Esophagus squamous epithelium (tissue), 5 donors: ENCODE data around the gene MSL3B.

Experiments
- DNase-seq: peaks from one replicate; lab custom pipeline; 2025; lab: John Stamatoyannopoulos, UW
- H3K27ac ChIP-seq, 4 donors: fragments of 200-600 bp; sonication (generic); one replicate each; pipeline ENCODE4 v1.5.1; 2016 to 2019; ENCODE audit warnings: mild to moderate bottlenecking in 1 of 4
- H3K27me3 ChIP-seq, 4 donors: fragments of 200-600 bp; sonication (generic); 1 replicate in 3 of 4; 2 replicates in 1 of 4; pipeline versions ENCODE4 v1.5.1 to v1.6.0; 2017 to 2021; ENCODE audit warnings: antibody characterized with exemption in 1 of 4
- H3K36me3 ChIP-seq, 3 donors: fragments of 200-600 bp; sonication (generic); one replicate each; pipeline ENCODE4 v1.5.1; 2016 to 2019
- H3K4me1 ChIP-seq, 3 donors: fragments of 200-600 bp; sonication (generic); one replicate each; pipeline ENCODE4 v1.5.1; 2017 to 2019
- H3K4me3 ChIP-seq, 4 donors: fragments of 200-600 bp; sonication (generic); 1 replicate in 3 of 4; 2 replicates in 1 of 4; pipeline ENCODE4 v1.5.1; 2016 to 2019; ENCODE audit warnings: mild to moderate bottlenecking in 2 of 4, moderate library complexity in 1 of 4
- H3K9me3 ChIP-seq, 3 donors: fragments of 200-600 bp; sonication (generic); one replicate each; pipeline ENCODE4 v1.5.1; 2016 to 2019
- POLR2A ChIP-seq, 4 donors: fragments of 450-650 bp; IDR thresholded peaks; one replicate each; pipeline ENCODE4 v1.6.1; 2017; ENCODE audit warnings: antibody characterized with exemption in 4 of 4, mild to moderate bottlenecking in 4 of 4, moderate library complexity in 3 of 4
- WGBS, 2 donors: methylation state at CpG; one replicate each; pipeline ENCODE4 v1.1.5; 2018; 5-methylcytosine and 5-hydroxymethylcytosine counted together
- intact Hi-C: fragments of 100-400 bp; cut with DNase I; formaldehyde crosslinking; loops from one replicate; pipeline ENCODE4 v1.15.0; 2022
- TF ChIP-seq, protein P1 (sequence below), 6 experiments: fragments of 450-650 bp in 4 of 6; fragments of 200-600 bp in 2 of 6; sonication (generic) in 2 of 6; IDR thresholded peaks; one replicate each; pipeline ENCODE4 v1.5.1; 2016 to 2019; ENCODE audit warnings: antibody characterized with exemption in 6 of 6, mild to moderate bottlenecking in 4 of 6, moderate library complexity in 4 of 6
- donor health status: DM: yes; HTN: yes; CAD: no.

The MSL3B gene

DNA sequence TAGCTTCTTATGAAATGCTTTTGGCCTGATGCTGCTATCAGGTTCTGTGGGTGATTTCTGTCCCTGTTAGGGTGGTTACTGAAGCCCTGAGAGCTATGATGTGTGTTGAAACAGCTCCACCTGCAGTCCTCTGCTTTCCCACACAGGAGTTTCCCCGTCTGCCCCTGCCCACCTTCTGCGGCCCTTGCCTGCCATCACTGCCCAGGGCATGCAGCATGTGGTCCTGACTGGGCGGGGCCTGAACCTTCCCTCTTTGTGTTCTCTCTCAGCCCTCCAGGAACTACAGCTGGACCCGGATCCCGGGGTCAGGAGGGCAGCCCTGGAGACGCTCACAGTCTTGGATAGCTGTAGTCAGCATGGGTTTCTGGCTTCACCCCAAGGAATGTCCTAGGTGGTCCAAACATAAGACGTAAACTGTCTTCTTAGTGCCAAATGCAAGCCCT, 35.3 kb downstream of the MSL3B start:
- WGBS, 2 donors: 40 to 91% methylated on average over 2 to 7 of the region's 7 CpGs
- TF ChIP-seq, protein P1, sequence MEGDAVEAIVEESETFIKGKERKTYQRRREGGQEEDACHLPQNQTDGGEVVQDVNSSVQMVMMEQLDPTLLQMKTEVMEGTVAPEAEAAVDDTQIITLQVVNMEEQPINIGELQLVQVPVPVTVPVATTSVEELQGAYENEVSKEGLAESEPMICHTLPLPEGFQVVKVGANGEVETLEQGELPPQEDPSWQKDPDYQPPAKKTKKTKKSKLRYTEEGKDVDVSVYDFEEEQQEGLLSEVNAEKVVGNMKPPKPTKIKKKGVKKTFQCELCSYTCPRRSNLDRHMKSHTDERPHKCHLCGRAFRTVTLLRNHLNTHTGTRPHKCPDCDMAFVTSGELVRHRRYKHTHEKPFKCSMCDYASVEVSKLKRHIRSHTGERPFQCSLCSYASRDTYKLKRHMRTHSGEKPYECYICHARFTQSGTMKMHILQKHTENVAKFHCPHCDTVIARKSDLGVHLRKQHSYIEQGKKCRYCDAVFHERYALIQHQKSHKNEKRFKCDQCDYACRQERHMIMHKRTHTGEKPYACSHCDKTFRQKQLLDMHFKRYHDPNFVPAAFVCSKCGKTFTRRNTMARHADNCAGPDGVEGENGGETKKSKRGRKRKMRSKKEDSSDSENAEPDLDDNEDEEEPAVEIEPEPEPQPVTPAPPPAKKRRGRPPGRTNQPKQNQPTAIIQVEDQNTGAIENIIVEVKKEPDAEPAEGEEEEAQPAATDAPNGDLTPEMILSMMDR (IDR thresholded peaks at IDR 0.05): peak in 5 of 6 experiments; percentile 29 to 50 (median 38)
- no peak for TF ChIP-seq POLR2A (IDR thresholded peaks at IDR 0.05)
- H3K9me3 ChIP-seq: no peaks in the 10 kb centered on the region
- H3K4me1 ChIP-seq: peaks cover 0 to 24% (median 5%) of the 10 kb centered on the region in 3 donors
- no peak overlapping the region for H3K27ac ChIP-seq
- H3K27me3 ChIP-seq: no peaks in the 10 kb centered on the region
- no peak for DNase-seq
- no peak overlapping the region for H3K4me3 ChIP-seq
- H3K36me3 ChIP-seq: no peaks in the 10 kb centered on the region
- intact Hi-C loops: loop anchor here (5.0 kb wide), 1 partner anchor 381 kb away; no protein-coding TSS in a partner anchor

DNA sequence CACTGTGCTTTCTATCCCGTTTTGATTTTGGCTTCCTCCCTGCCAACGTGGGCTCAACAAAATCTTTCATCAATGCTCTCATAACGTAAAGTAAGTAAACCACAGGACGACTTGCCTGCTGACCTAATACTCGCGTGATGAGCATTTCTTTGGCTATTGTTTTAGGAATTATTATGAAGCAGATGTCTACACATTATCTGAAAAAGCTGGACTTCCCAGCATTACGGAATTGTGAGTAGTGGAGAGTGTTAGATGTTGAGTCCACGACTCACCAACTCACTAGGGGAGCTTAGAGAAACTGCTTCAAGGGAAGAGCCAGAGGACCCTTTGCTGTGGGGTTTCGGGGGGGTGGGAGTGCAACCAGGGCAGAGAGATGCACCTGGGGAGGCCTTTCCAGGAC, 35.8 kb downstream of the MSL3B start:
- no peak for TF ChIP-seq POLR2A (IDR thresholded peaks at IDR 0.05)
- TF ChIP-seq, protein P1 (IDR thresholded peaks at IDR 0.05): no peak
- no peak for DNase-seq
- H3K4me1 ChIP-seq: peaks cover 0 to 24% (median 5%) of the 10 kb centered on the region in 3 donors
- no peak overlapping the region for H3K27ac ChIP-seq
- intact Hi-C loops: loop anchor here (5.0 kb wide), 1 partner anchor 380 kb away; no protein-coding TSS in a partner anchor
- no peaks in the 10 kb centered on the region for H3K27me3 ChIP-seq
- no peak overlapping the region for H3K4me3 ChIP-seq
- no peaks in the 10 kb centered on the region for H3K36me3 ChIP-seq
- H3K9me3 ChIP-seq: no peaks in the 10 kb centered on the region
- 45 to 56% methylated on average over 8 of the region's 9 CpGs for WGBS, 2 donors

DNA sequence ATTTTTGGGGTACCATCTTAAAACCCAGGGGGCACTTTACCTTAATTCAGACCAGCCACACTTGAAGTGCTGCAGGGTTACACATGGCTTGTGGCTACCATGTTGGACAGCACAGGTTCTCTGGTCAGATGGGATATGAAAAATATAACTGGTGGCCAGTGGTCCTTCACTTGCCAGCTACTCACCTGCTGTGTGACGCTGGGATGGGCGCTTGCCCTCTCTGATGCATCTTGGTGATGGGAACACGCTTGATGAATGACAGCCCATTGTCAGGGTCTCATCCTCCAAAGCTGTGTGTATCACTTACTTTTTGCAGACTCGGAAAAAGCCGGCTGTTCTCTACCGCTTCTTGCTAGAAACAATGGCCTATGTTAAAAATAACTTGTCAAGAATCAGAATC, 36.3 kb downstream of the MSL3B start:
- H3K36me3 ChIP-seq: no peaks in the 10 kb centered on the region
- peaks cover 0 to 24% (median 5%) of the 10 kb centered on the region in 3 donors for H3K4me1 ChIP-seq
- TF ChIP-seq, protein P1 (IDR thresholded peaks at IDR 0.05): no peak
- no peak for TF ChIP-seq POLR2A (IDR thresholded peaks at IDR 0.05)
- 69 to 91% methylated on average over 4 to 6 of the region's 6 CpGs for WGBS, 2 donors
- H3K27ac ChIP-seq: no peak overlapping the region
- H3K4me3 ChIP-seq: no peak overlapping the region
- no peaks in the 10 kb centered on the region for H3K9me3 ChIP-seq
- H3K27me3 ChIP-seq: no peaks in the 10 kb centered on the region
- DNase-seq: no peak
- intact Hi-C loops: loop anchor here (5.0 kb wide), 1 partner anchor 380 kb away; no protein-coding TSS in a partner anchor

DNA sequence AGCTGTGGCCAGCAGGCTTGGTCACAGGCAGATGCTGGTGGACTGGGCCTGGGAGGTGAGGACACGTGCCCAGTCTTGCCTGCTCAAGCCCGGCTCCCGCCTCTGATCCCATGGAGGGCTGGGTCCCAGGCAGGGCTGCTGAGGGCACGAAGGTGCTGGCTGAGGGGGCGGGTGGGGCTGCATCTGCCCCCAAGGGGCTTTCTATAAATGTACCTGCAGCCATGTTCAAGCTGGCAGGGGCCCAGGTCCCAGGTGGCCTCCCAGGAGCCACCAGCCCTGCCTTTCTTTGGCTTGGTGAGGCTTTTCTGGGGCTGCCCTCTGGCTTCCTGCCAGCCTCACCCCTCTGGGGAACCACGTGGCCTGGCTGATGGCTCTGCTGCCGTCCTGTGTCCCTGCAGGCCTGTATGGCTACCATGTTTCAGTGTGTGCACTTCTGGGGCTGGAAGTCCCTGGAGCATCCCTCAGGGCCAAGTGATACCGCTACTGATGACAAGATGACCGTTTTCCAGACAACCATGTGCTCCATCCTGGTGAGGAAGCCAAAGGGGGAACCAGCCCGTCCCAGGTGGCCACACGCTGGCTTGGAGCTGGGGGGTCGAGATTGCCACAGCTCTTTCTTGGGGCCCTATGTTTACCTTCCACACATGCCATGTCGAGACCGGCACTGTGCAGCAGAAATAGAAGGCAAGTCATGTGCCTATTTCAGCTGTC, 37.0 kb downstream of the MSL3B start:
- Histone ChIP-seq H3K27ac (no peak overlapping the region), H3K27me3 (no peaks in the 10 kb centered on the region), H3K9me3 (no peaks in the 10 kb centered on the region), H3K36me3 (no peaks in the 10 kb centered on the region), H3K4me1 (peaks cover 0 to 24% (median 5%) of the 10 kb centered on the region in 3 donors), H3K4me3 (no peak overlapping the region)
- DNase-seq: no peak
- TF ChIP-seq, protein P1 (IDR thresholded peaks at IDR 0.05): no peak
- TF ChIP-seq POLR2A (IDR thresholded peaks at IDR 0.05): no peak
- intact Hi-C loops: loop anchor here (5.0 kb wide), 1 partner anchor 379 kb away; no protein-coding TSS in a partner anchor
- 52 to 94% methylated on average over 2 to 7 of the region's 14 CpGs for WGBS, 2 donors

DNA sequence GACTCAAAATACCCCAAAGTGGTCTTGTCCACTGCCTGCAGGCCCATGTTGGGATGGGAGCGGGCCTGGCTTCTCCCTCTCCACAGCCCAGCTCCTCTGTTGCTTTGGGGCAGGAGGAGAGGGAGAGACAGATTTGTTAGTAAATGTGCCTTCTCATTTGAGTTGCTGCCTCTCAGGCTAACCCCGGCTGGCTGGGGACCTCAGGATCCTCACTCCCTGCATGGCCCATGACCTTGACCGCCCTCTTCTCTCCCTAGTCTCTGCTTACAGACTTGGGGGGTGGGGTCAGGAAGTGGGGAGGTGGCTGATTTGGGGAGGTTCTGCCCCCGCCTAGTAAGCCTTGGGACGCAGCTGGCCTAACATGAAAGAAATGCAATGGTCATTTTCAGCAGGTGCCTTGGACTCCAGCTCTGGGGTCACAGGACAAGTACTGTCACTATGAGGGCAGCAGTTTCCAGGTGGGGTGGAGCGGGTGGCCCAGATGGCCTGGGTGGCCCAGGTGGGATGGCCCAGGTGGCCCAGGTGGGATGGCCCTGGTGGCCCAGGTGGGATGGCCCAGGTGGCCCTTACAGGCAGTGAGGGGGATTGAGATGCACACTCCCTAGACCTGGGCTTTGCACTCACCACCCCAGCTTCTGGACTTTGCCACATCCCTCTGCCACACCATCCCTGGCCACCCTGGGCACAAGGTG, 37.9 kb downstream of the MSL3B start:
- Histone ChIP-seq H3K36me3 (no peaks in the 10 kb centered on the region), H3K4me3 (no peak overlapping the region), H3K27me3 (no peaks in the 10 kb centered on the region), H3K27ac (no peak overlapping the region), H3K4me1 (peaks cover 0 to 24% (median 5%) of the 10 kb centered on the region in 3 donors), H3K9me3 (no peaks in the 10 kb centered on the region)
- no peak for DNase-seq
- intact Hi-C loops: loop anchor here (5.0 kb wide), 1 partner anchor 378 kb away; no protein-coding TSS in a partner anchor
- 100% methylated on average over 1 of the region's 6 CpGs; no CpG with 5 or more reads in 1 of the 2 donors for WGBS, 2 donors
- TF ChIP-seq, protein P1 (IDR thresholded peaks at IDR 0.05): no peak
- TF ChIP-seq POLR2A (IDR thresholded peaks at IDR 0.05): no peak
